Measurements from ENCODE around the gene ETS2.

GRCh38 chr21:38843806-38844503 is 38.2 kb downstream of the ETS2 start:
- TF ChIP-seq GABPA (IDR thresholded peaks at IDR 0.05; ENCODE audit: low read depth) (no peak), ZNF274 (IDR thresholded peaks at IDR 0.05; ENCODE audit: insufficient read depth, insufficient read length) (no peak), USF2 (IDR thresholded peaks at IDR 0.05; ENCODE audit: borderline replicate concordance, low read depth, low read length) (no peak), POLR2A (IDR thresholded peaks at IDR 0.05; ENCODE audit: low read depth, low read length) (no peak), BCL11A (IDR thresholded peaks at IDR 0.05; ENCODE audit: low read depth, low read length) (no peak)
- TF ChIP-seq, protein P1, sequence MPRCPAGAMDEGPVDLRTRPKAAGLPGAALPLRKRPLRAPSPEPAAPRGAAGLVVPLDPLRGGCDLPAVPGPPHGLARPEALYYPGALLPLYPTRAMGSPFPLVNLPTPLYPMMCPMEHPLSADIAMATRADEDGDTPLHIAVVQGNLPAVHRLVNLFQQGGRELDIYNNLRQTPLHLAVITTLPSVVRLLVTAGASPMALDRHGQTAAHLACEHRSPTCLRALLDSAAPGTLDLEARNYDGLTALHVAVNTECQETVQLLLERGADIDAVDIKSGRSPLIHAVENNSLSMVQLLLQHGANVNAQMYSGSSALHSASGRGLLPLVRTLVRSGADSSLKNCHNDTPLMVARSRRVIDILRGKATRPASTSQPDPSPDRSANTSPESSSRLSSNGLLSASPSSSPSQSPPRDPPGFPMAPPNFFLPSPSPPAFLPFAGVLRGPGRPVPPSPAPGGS (IDR thresholded peaks at IDR 0.05; ENCODE audit: borderline replicate concordance, insufficient read depth, low read depth, low read length, poor library complexity, severe bottlenecking) = no peak
